ENCODE results near the gene PAK4. TPM values are rescaled to one million over a fixed set of nuclear protein-coding genes. Genes with fewer than 3 reads are reported as not detected.

The PAK4 gene
- total and polyA plus RNA-seq, 9 of the 15 experiments (the other 6 are each of a cell fraction or from before 2014, with no cell fraction given) = 0.21 to 33.5 (median 5.8) TPM

DNA sequence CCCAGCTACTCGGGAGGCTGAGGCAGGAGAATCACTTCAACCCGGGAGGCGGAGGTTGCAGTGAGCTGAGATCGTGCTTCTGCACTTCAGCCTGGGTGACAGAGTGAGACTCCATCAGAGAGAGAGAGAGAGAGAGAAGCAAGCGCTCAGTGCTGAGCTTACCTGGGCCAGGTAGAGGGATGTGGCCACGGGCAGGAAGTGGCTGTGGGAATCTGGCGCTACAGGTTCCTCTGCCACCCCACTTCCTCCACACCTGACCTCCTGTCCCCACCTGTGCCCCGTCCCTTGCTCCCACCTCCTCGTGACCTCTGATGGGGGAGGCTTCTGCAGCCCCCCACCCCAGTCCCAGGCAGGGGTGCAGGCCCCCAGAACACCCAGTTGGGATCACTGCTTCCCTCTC is 70.2 kb downstream of the PAK4 start:
- TF ChIP-seq STAG1 (CRISPR knock-in tag; IDR thresholded peaks at IDR 0.05; ENCODE audit: borderline replicate concordance) (0 out of 2 replicates have a peak, but pooled peaks have one; percentile 12), FOXK2 (conservative IDR thresholded peaks at IDR 0.05 in 1 of 2, IDR thresholded peaks at IDR 0.05 in 1 of 2; ENCODE audit: low read depth in 2 of 2) (no peak), CTBP1 (IDR thresholded peaks at IDR 0.05; ENCODE audit: borderline replicate concordance) (0 out of 2 replicates have a peak, but pooled peaks have one; percentile 12)
- H3K4me3 ChIP-seq = no peak overlapping the region
- H3K4me2 ChIP-seq (ENCODE audit: insufficient read depth, low read length) = no peak overlapping the region
- WGBS (ENCODE audit: insufficient coverage, low coverage, missing lambda C conversion rate) = 26% methylated on average over 8 of the region's 9 CpGs
- no peak overlapping the region for H3K9ac ChIP-seq (ENCODE audit: insufficient read depth in 1 of 2, low read depth in 2 of 2, low read length in 2 of 2)
- no peak overlapping the region for H2AFZ ChIP-seq (ENCODE audit: low read depth, low read length)
- no peaks in the 10 kb centered on the region for H3K79me2 ChIP-seq (ENCODE audit: control insufficient read depth, insufficient read depth, low read length)
- in situ Hi-C loops (cut with MboI) = loop anchor here (5.0 kb wide), 1 partner anchor 228 kb away; no protein-coding TSS in a partner anchor
- POLR2A ChIA-PET = interaction anchor here (0.9 kb wide), 1 partner anchor 63 kb away, joined by 3 read pairs; no protein-coding TSS in a partner anchor
- no peak for ATAC-seq
- H3K27me3 ChIP-seq (ENCODE audit: control insufficient read depth in 2 of 2, insufficient read depth in 2 of 2, low read length in 2 of 2) = peaks cover 3 to 27% of the 10 kb centered on the region in 2 experiments; a peak in 2 of 5 replicates
- DNase-seq (ENCODE audit: extremely low read depth in 1 of 4, low spot score in 3 of 4) = no peak
- no peak overlapping the region for H3K27ac ChIP-seq (ENCODE audit: extremely low read depth, low read depth, low read length)
- BruUV-seq (replicated peaks) = no TSS peak
- H4K20me1 ChIP-seq (replicated peaks; ENCODE audit: control insufficient read depth, insufficient read depth, low read length) = 0 out of 2 replicates have a peak, but pooled peaks cover 4% of the 10 kb centered on the region
- CTCF ChIA-PET (ENCODE audit: low intra/inter-chr PET ratio) = no interaction called here
- H3K9me1 ChIP-seq (ENCODE audit: control insufficient read depth, insufficient read depth, low read length) = no peaks in the 10 kb centered on the region
- peaks cover 0 to 38% of the 10 kb centered on the region in 2 experiments; a peak in 3 of 5 replicates for H3K4me1 ChIP-seq (replicated peaks in 1 of 2; ENCODE audit: control insufficient read depth in 2 of 2, insufficient read depth in 2 of 2, low read length in 2 of 2)
- FAIRE-seq = no peak
- H3K9me3 ChIP-seq (replicated peaks; ENCODE audit: control insufficient read depth, insufficient read depth, low read depth, low read length) = no peaks in the 10 kb centered on the region
- intact Hi-C loops (cut with micrococcal nuclease) = no loop called here
- H3K36me3 ChIP-seq (ENCODE audit: control insufficient read depth, insufficient read depth, low read length) = no peaks in the 10 kb centered on the region

DNA sequence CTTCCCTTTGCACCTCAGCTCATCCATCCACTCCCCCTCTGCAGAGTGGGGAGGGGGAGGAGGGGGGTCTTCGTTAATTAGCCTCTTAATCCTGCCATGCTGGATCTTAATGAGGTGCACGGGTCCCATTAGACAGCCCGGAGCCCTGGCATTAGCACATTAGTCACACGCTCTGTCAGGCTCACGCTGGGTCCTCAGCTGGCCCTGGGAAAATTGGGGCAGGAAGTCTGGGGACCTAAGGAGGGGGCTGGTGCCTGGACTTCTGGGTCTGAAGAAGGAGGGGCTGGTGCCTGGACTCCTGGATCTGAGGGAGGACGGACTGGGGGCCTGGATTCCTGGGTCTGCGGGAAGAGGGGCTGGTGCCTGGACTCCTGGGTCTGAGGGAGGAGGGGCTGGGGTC is 70.7 kb downstream of the PAK4 start:
- H3K27me3 ChIP-seq (ENCODE audit: control insufficient read depth in 2 of 2, insufficient read depth in 2 of 2, low read length in 2 of 2) = peaks cover 3 to 27% of the 10 kb centered on the region in 2 experiments; a peak in 2 of 5 replicates
- intact Hi-C loops (cut with micrococcal nuclease) = no loop called here
- no peaks in the 10 kb centered on the region for H3K9me3 ChIP-seq (replicated peaks; ENCODE audit: control insufficient read depth, insufficient read depth, low read depth, low read length)
- ChIA-PET CTCF (ENCODE audit: low intra/inter-chr PET ratio) (no interaction called here), POLR2A (no interaction called here)
- in situ Hi-C loops (cut with MboI) = loop anchor here (5.0 kb wide), 1 partner anchor 229 kb away; no protein-coding TSS in a partner anchor
- BruUV-seq (replicated peaks) = no TSS peak
- H3K9ac ChIP-seq (ENCODE audit: insufficient read depth in 1 of 2, low read depth in 2 of 2, low read length in 2 of 2) = no peak overlapping the region
- H3K4me1 ChIP-seq (replicated peaks in 1 of 2; ENCODE audit: control insufficient read depth in 2 of 2, insufficient read depth in 2 of 2, low read length in 2 of 2) = peaks cover 0 to 40% of the 10 kb centered on the region in 2 experiments; a peak in 2 of 5 replicates
- FAIRE-seq (no peak), DNase-seq (ENCODE audit: extremely low read depth in 1 of 4, low spot score in 3 of 4) (no peak), ATAC-seq (no peak)
- no peak overlapping the region for H3K4me3 ChIP-seq
- 11% methylated on average over 5 of the region's 7 CpGs for WGBS (ENCODE audit: insufficient coverage, low coverage, missing lambda C conversion rate)
- no peaks in the 10 kb centered on the region for H3K9me1 ChIP-seq (ENCODE audit: control insufficient read depth, insufficient read depth, low read length)
- no peak overlapping the region for H2AFZ ChIP-seq (ENCODE audit: low read depth, low read length)
- H3K27ac ChIP-seq (ENCODE audit: extremely low read depth, low read depth, low read length) = no peak overlapping the region
- H3K36me3 ChIP-seq (ENCODE audit: control insufficient read depth, insufficient read depth, low read length) = no peaks in the 10 kb centered on the region
- H4K20me1 ChIP-seq (replicated peaks; ENCODE audit: control insufficient read depth, insufficient read depth, low read length) = 0 out of 2 replicates have a peak, but pooled peaks cover 4% of the 10 kb centered on the region
- H3K4me2 ChIP-seq (ENCODE audit: insufficient read depth, low read length) = no peak overlapping the region
- no peaks in the 10 kb centered on the region for H3K79me2 ChIP-seq (ENCODE audit: control insufficient read depth, insufficient read depth, low read length)
- TF ChIP-seq BACH1 (tag; IDR thresholded peaks at IDR 0.05) (no peak), WHSC1 (IDR thresholded peaks at IDR 0.05; ENCODE audit: low read length) (no peak), TAF1 (IDR thresholded peaks at IDR 0.05; ENCODE audit: control insufficient read depth, extremely low read depth, insufficient read depth, low read length, severe bottlenecking) (no peak), NONO (IDR thresholded peaks at IDR 0.05; ENCODE audit: low read depth in 2 of 2, low read length in 1 of 2) (no peak), SIRT6 (IDR thresholded peaks at IDR 0.05; ENCODE audit: low read depth, low read length) (no peak), NFXL1 (CRISPR knock-in tag; IDR thresholded peaks at IDR 0.05) (no peak), ZNF3 (CRISPR knock-in tag; IDR thresholded peaks at IDR 0.05) (no peak), FOXP1 (CRISPR knock-in tag; IDR thresholded peaks at IDR 0.05) (no peak)
- TF ChIP-seq, protein P1, sequence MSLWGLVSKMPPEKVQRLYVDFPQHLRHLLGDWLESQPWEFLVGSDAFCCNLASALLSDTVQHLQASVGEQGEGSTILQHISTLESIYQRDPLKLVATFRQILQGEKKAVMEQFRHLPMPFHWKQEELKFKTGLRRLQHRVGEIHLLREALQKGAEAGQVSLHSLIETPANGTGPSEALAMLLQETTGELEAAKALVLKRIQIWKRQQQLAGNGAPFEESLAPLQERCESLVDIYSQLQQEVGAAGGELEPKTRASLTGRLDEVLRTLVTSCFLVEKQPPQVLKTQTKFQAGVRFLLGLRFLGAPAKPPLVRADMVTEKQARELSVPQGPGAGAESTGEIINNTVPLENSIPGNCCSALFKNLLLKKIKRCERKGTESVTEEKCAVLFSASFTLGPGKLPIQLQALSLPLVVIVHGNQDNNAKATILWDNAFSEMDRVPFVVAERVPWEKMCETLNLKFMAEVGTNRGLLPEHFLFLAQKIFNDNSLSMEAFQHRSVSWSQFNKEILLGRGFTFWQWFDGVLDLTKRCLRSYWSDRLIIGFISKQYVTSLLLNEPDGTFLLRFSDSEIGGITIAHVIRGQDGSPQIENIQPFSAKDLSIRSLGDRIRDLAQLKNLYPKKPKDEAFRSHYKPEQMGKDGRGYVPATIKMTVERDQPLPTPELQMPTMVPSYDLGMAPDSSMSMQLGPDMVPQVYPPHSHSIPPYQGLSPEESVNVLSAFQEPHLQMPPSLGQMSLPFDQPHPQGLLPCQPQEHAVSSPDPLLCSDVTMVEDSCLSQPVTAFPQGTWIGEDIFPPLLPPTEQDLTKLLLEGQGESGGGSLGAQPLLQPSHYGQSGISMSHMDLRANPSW (CRISPR knock-in tag; IDR thresholded peaks at IDR 0.05) = no peak
